Smooth muscle cell of the coronary artery (primary cell): Measurements from ENCODE around the gene RFPL1. TPM values are rescaled to one million over a fixed set of nuclear protein-coding genes. Genes with fewer than 3 reads are reported as not detected.

ENCODE experiments used
- total RNA-seq: library from RNA; depleted of rRNA; stranded (reverse); fragments of >200 nt; gene quantifications from 2 replicates; pipeline ENCODE4 v1.2.3, GENCODE V29; 2014; ENCODE audit warnings: low replicate concordance

Gene RFPL1
- not detected in 2 replicates for total RNA-seq

DNA sequence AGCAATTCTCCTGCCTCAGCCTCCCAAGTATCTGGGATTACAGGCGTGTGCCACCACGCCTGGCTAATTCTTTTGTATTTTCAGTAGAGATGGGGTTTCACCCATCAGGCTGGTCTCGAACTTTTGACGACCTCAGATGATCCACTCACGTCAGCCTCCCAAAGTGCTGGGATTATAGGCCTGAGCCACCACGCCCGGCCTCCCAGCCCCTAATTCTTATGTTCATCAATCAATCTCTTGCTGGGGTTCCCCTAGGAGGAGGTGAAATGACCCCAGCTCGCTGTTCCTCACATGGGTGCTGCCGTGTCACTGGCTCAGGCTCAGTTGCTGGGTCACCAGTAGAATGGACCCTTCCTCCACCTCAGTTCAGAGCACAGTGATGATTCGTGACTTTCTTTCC lies at the start of gene RFPL1:
TSS of gene RFPL1 (plus strand) at position 301 of the 400 bp plus-strand sequence.

DNA sequence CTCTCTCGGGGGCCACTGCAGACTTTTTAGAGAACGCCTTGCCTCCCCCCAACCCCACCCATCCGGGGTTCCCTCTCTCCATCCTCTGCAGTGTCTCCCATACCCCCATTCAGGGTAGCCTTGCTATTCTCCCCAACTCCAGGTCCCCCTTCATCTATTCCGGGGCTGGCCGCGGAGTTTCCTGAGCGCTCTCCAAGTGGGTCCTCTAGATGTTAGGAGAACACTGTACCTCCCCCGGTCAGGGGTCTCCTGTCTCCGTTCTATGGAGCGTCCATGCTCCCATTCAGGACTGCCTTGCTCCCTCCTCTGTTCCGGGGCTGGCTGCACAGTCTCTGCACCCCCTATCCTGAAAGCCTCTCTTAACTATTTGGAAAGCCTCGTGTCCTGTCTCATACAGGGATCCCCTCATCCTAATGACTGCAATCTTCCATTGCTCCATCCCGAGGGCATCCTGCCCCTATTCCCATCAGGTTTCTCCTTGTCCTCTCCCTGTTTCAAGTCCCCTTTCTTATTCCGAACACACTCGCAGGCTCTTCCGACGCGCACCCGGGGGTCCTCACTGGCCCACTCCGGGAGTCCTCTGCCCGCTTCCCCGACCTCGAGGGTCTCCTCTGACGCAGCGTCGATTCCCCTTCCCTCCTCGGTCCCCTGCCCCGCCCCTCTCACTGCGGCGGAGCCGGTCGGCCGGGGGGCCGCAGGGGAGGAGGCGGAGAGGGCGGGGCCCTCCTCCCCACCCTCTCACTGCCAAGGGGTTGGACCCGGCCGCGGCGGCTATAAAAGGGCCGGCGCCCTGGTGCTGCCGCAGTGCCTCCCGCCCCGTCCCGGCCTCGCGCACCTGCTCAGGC lies 41.3 kb downstream of the RFPL1 start, which contains the start of gene NEFH:
TSS of gene NEFH (plus strand) at position 802 of the 845 bp plus-strand sequence. CDS start 45 bp downstream, outside the sequence.

Other genes with a start within 250 kb of the RFPL1 start
- gene EMID1, start 232.7 kb upstream of the RFPL1 start, total RNA-seq: 0.08 and 0.23 TPM in 2 replicates
- gene RHBDD3, start 170.6 kb upstream of the RFPL1 start, total RNA-seq: 6.8 and 16.2 TPM in 2 replicates
- 110 and 151 TPM in 2 replicates for gene EWSR1, start 170.3 kb upstream of the RFPL1 start, total RNA-seq
- 5.9 TPM in 2 replicates for gene GAS2L1, start 131.9 kb upstream of the RFPL1 start, total RNA-seq
- under 0.01 TPM in 1 of 2 replicates, not detected in the other for gene RASL10A, start 122.9 kb upstream of the RFPL1 start, total RNA-seq
- 49.4 and 68.6 TPM in 2 replicates for gene AP1B1, start 50.0 kb upstream of the RFPL1 start, total RNA-seq
- gene NEFH, start 41.6 kb downstream of the RFPL1 start, total RNA-seq: 0.08 and 0.23 TPM in 2 replicates
- gene THOC5, start 115.2 kb downstream of the RFPL1 start, total RNA-seq: 43.5 and 44.3 TPM in 2 replicates
- gene NIPSNAP1, start 142.5 kb downstream of the RFPL1 start, total RNA-seq: 27.6 and 59.8 TPM in 2 replicates
- 57.7 and 116 TPM in 2 replicates for gene NF2, start 165.1 kb downstream of the RFPL1 start, total RNA-seq